Measurements from ENCODE around the gene SPDYE1.

The SPDYE1 gene

DNA sequence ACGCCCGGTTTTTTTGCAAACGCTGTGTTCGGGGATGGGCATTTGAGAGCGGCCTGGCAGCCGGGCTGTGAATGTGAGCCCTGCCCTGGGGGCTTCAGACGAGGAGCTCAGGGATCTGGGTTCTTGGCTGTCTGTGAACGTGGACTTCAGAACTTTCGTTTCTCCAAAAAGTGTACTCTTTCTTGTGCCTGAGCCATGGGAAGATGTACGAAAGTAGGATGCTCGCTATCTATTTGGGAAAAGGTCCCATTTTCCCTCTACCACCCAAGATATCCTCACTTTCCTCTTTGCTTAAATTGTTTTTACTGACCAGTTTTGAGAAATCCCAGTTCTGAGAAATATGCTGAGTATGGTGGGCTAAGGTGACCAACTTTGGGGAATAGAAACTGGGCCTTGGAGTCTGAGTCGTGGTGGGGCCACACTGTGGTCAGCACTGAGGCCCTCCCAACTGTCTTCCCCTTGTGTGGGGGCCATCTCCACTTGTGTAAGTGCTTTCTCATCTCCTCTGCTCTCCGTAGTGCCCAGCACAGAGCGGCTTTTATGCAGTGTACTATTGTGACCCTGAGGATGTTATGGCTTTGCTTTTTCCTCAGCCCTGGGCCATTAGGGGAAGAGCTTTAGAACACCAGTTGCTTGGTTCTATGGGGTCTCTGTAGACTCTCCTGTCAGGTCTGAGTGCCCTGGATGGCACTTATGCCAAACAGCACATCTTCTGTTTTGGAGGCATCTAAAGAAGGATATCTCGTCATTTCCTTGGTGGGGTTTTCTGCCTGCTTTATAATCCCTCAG, 47.7 kb downstream of the SPDYE1 start:
- DNase-seq: no peak

DNA sequence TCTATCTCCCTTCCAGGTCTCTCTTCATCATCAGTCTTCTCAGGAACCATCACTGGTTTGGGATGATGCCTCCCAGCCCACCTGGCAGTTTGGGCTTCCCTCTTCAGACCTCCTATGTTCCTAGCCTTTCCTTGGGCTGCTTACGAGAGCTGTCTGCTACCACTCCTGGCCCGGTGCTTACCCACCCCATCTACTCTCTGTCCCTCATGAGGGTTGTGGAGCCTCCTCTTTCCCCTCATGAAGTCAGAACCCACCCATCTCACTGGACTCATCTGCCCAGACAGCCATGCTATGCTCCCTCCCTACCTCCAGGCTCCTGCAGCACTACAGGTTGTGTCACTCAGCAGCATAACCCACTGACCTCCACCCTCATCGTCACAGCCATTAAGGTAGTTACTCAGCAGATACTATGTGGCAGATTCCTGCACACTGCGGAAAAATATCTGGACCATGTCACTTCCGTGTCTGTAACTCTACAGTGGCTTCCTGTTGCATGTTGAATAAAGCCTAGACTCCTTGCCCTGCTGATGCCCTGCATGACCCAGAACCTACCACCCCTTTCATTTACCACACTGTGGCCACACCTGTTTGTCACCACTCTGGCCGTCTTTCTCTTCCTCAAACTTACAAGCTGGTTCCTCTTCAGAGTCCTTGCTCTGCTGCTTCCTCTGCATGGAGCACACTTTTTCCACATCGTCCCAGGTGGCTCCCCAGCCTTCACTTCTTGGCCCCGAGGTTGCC, 48.8 kb downstream of the SPDYE1 start:
- no peak for DNase-seq

DNA sequence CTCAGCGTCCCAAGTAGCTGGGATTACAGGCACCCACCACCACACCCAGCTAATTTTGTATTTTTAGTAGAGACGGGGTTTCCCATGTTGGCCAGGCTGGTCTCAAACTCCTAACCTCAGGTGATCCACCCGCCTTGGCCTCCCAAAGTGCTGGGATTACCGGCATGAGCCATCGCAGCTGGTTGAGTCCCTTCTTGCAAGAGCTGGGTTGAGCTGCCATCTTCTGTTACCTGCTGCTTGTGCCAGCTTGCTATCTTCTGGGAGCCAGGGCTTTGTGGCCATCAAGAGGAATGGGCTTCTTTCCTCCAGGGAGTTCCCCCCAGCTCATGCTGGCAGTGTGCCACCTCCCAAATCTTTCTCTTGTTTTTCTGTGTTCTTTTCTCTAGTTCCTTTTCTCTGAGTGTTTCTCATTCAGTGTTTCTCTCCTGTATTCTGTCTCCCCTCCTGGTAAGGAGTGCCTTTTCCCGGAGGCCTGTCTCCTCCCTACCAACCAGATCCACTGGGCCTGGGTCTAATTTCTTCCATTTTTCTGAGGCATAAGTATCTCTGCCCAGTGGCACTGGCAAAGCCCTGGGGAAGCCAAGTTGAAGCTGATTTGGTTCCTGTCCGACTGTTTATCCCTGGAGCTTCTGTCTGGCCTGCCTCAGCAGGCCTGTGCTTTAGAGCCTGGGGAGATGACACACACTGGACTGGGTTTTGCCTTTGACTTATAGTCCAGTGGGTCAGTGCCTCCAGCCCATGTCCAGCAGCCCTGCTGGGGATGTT, 50.5 kb downstream of the SPDYE1 start:
- DNase-seq: no peak

DNA sequence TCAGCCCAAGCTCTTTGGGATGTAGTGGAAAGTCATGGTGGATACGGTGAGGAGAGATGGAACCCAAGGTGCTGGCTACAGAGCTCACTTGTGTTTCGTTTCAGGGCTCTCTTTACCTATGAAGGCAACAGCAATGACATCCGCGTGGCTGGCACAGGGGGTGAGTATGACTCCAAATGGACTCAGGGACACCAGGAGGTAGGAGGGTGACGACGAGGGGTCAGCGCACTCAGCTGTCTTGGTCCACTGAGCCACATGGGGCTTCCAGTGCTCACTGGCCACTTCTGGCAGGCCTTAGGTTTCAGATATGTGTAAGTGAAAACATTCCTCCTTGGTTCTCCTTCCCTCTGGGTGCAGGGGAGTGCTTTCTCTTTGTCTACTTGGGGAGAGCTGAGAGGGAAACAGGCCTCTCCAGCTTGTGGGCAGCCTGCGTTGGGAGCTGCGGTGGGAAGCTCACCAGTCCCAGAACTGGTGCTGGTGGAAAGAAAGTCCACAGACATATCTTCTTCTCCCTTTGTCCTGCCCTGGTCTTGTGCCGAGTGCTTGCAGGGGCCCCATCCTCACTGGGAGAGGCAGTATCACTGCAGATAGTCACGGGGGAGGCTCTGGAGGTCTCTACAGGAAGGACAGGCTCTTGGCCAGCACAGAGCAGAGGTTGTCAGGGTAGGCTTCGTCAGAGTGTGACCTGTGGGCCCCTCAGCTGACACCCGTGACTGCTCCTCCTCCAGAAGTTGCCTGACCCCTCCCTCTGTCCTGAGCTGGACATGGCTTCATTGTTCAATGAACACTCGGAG, 52.6 kb downstream of the SPDYE1 start:
- DNase-seq: no peak

- no peak for DNase-seq
These were observed 53.3 kb downstream of the SPDYE1 start for GRCh38 chr7:44050915-44051560.

- DNase-seq: no peak
These were observed 54.0 kb downstream of the SPDYE1 start for GRCh38 chr7:44051611-44052220.

DNA sequence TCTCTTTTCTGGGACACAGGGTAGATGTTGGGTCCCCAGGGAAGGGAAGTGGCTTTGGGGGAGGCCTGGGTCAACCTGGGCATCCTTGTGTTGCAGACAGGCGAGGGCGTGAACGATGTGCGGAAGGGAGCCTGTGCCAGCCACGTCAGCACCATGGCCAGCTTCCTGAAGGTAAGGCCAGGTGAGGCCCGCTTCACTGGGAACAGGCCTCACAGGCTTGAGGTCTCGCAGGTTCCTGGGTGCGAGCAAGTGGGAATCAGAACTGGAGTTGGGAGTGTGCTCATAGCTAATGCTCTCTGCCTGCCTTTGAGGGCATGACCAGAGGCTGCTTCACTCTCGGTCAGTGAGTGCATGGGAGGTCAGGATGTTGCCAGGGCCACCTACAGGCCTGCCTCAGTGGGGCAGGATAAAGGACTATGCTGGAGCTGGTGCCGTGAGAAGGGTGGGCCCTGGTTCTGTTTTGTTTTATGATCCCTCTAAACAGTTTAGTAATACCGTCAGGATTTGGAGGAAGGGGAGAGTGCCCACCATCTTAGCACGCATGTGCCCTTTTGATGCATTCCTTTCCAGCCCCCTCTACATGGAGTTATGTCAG, 55.2 kb downstream of the SPDYE1 start:
- DNase-seq: no peak

DNA sequence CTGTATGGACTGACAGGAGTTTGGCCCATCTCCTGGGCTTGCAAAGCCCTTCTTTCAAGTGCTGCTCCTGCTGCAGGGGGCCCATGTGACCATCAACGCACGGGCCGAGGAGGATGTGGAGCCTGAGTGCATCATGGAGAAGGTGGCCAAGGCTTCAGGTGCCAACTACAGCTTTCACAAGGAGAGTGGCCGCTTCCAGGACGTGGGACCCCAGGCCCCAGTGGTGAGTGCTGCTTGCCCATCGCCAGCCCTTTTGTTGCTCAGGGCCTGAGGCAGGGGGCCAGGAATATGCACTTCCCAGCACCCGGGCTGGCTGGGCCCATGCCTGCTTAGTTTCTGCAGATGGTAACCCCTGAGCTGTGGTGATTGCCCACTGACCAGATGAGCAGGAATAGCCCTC, 59.0 kb downstream of the SPDYE1 start:
- DNase-seq: no peak

GRCh38 chr7:44057181-44057848, 59.6 kb downstream of the SPDYE1 start:
- no peak for DNase-seq

- DNase-seq: no peak
These were observed 60.4 kb downstream of the SPDYE1 start for GRCh38 chr7:44057849-44058758.

DNA sequence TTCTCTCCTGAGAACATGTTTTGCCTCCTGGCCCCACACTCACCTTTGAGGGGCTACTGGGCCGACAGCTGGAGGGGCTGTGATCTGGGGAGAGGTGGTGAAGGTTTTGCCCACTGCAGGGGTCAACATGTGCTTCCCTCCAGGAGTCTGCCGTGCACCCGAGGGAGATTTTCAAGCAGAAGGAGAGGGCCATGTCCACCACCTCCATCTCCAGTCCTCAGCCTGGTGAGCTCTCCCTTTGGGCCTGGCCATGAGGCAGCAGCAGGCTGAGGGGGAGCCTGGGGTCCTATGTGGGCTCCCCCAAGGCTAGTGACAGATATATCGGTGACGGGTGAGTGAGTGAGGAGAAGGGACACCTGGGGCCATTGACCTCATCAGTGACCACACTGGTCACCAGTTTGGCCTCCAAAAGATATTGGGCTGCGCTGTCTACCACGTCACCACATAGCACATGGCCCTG, 61.1 kb downstream of the SPDYE1 start:
- no peak for DNase-seq

DNA sequence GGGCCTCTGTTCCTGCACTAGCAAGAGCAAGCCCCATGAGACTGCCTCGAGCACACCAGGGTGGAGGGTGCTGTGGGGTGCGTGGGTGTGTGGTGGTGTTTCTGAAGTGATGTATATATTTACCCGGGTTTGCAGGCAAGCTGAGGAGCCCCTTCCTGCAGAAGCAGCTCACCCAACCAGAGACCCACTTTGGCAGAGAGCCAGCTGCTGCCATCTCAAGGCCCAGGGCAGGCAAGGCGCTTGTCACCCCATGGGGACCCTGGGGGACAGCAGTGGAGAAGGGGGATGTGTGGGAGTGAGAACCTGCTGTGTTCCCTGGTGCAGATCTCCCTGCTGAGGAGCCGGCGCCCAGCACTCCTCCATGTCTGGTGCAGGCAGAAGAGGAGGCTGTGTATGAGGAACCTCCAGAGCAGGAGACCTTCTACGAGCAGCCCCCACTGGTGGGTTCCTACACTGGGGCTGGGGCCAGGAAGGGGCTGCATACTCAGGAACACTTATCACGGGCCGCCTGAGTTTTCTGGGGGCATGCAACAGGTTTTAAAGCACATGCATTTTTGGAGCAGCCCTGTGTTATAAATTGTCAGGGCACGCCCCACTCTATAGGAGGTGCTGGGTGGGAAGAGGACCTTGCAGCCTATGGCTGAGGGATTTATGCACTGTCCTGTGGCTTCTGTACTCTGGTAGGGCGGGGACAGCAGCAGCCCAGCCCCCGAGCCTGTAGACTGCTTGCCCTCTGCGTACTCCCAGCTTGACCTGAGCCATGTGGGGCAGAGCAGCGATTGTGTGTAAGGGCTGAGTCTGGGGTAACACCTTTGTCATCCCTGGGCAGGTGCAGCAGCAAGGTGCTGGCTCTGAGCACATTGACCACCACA, 61.8 kb downstream of the SPDYE1 start:
- no peak for DNase-seq

All from NCI-H1105 (cell line).